ENCODE results near the gene DDIAS.
A peak's percentile ranks its signal among the peaks of the same experiment; 100 is the strongest.
"Not testable (repeated sequence)": the region's sequence is repeated elsewhere in the genome, so short reads cannot be mapped to it uniquely, and the experiment has no call there.

The DDIAS gene

GRCh38 chr11:82927264-82927880 lies 25.8 kb downstream of the DDIAS start:
- DNase-seq (ENCODE audit: low read depth): peak; percentile 17

- DNase-seq (ENCODE audit: low read depth): no peak
Measured at GRCh38 chr11:82929121-82929520, 27.6 kb downstream of the DDIAS start.

GRCh38 chr11:82930229-82930628 lies 28.7 kb downstream of the DDIAS start:
- no peak for DNase-seq (ENCODE audit: low read depth)

- no peak for DNase-seq (ENCODE audit: low read depth)
Measured at GRCh38 chr11:82930734-82931133, 29.2 kb downstream of the DDIAS start.

GRCh38 chr11:82932564-82932963 lies 31.0 kb downstream of the DDIAS start:
- no peak for DNase-seq (ENCODE audit: low read depth)

- no peak for DNase-seq (ENCODE audit: low read depth)
Measured at GRCh38 chr11:82936261-82936660, 34.7 kb downstream of the DDIAS start.

- no peak for DNase-seq (ENCODE audit: low read depth)
Measured at GRCh38 chr11:82937554-82937953, 36.0 kb downstream of the DDIAS start.

GRCh38 chr11:82939456-82939855 lies 37.9 kb downstream of the DDIAS start:
- no peak for DNase-seq (ENCODE audit: low read depth)

- no peak for DNase-seq (ENCODE audit: low read depth)
Measured at GRCh38 chr11:82942376-82942775, 40.8 kb downstream of the DDIAS start.

GRCh38 chr11:82943430-82943829 lies 41.9 kb downstream of the DDIAS start:
- DNase-seq (ENCODE audit: low read depth): not testable (repeated sequence)

- DNase-seq (ENCODE audit: low read depth): no peak
Measured at GRCh38 chr11:82944198-82944597, 42.7 kb downstream of the DDIAS start.

GRCh38 chr11:82945041-82945440 lies 43.5 kb downstream of the DDIAS start:
- not testable (repeated sequence) for DNase-seq (ENCODE audit: low read depth)

- no peak for DNase-seq (ENCODE audit: low read depth)
Measured at GRCh38 chr11:82945682-82946081, 44.1 kb downstream of the DDIAS start.

GRCh38 chr11:82949352-82949751 lies 47.8 kb downstream of the DDIAS start:
- no peak for DNase-seq (ENCODE audit: low read depth)

GRCh38 chr11:82950502-82950901 lies 49.0 kb downstream of the DDIAS start:
- not testable (repeated sequence) for DNase-seq (ENCODE audit: low read depth)

- DNase-seq (ENCODE audit: low read depth): peak; percentile 56
Measured at GRCh38 chr11:82955736-82956453, 54.4 kb downstream of the DDIAS start.

GRCh38 chr11:82959987-82960778 lies 58.6 kb downstream of the DDIAS start:
- peak; percentile 35 for DNase-seq (ENCODE audit: low read depth)

- no peak for DNase-seq (ENCODE audit: low read depth)
Measured at GRCh38 chr11:82960779-82961143, 59.2 kb downstream of the DDIAS start.

- not testable (repeated sequence) for DNase-seq (ENCODE audit: low read depth)
Measured at GRCh38 chr11:82962021-82962420, 60.5 kb downstream of the DDIAS start.

GRCh38 chr11:82967381-82967780 lies 65.8 kb downstream of the DDIAS start:
- DNase-seq (ENCODE audit: low read depth): no peak

- no peak for DNase-seq (ENCODE audit: low read depth)
Measured at GRCh38 chr11:82969811-82970210, 68.3 kb downstream of the DDIAS start.

GRCh38 chr11:82970507-82971083 lies 69.1 kb downstream of the DDIAS start:
- not testable (repeated sequence) for DNase-seq (ENCODE audit: low read depth)

- DNase-seq (ENCODE audit: low read depth): peak; percentile 4
Measured at GRCh38 chr11:82971519-82971946, 70.0 kb downstream of the DDIAS start.

Data from stimulated activated CD8-positive, alpha-beta memory T cell treated with anti-CD3 and anti-CD28 coated beads, Interleukin-12 subunit alpha, Interleukin-12 subunit beta, amount 100 ng/mL, for 1 hour (primary cell).